Right lung (tissue), 5 donors: ENCODE measurements around the gene CLCN2. TPM values are rescaled to one million over a fixed set of nuclear protein-coding genes. Genes with fewer than 3 reads are reported as not detected.

Experiments
- DNase-seq, 2 donors: peaks; one replicate each; pipeline ENCODE4 v3.0.0-alpha.2; 2013
- polyA plus RNA-seq, 5 donors: library from polyadenylated mRNA; unstranded; fragments of 120-200 nt; gene quantifications; one replicate each; pipeline versions ENCODE4 v1.2.1 to v1.2.3, GENCODE V29; 2013; ENCODE audit warnings: inconsistent platforms in 1 of 5, low replicate concordance in 1 of 5; ENCODE audit not compliant: insufficient read length in 5 of 5, insufficient read depth in 1 of 5

Gene CLCN2
- polyA plus RNA-seq, 5 donors = 8.6 to 12.5 (median 9.8) TPM

DNA sequence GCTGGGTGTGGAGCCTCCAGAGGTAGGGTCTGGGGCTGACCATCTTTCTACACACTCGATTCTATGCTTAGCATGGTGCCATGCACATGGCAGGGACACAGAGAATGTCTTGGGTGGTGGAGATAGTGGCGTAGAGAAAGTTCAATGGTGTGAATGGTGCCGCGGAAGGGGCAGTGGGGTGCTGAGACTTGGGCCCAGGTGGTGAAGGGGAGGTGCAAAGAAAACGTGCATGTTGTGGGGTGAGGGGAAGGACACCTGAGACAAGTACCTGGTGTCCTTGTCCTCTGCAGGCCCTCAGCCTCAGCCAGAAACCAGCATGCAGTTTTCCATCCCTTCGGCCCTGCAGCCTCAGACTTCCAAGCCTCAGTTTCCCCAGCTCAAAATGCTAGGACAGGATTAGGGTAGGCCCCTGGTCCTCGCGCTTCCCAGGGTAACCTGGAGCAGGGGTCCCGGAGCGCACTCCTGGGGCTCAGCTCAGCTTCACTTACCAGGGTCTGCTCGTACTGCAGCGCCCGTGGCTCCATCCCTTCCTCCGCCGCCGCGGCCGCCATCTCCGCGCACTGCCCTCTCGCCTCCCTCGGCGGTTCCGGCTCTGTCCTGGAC is 375 bp downstream of the CLCN2 start:
- DNase-seq = no peak

DNA sequence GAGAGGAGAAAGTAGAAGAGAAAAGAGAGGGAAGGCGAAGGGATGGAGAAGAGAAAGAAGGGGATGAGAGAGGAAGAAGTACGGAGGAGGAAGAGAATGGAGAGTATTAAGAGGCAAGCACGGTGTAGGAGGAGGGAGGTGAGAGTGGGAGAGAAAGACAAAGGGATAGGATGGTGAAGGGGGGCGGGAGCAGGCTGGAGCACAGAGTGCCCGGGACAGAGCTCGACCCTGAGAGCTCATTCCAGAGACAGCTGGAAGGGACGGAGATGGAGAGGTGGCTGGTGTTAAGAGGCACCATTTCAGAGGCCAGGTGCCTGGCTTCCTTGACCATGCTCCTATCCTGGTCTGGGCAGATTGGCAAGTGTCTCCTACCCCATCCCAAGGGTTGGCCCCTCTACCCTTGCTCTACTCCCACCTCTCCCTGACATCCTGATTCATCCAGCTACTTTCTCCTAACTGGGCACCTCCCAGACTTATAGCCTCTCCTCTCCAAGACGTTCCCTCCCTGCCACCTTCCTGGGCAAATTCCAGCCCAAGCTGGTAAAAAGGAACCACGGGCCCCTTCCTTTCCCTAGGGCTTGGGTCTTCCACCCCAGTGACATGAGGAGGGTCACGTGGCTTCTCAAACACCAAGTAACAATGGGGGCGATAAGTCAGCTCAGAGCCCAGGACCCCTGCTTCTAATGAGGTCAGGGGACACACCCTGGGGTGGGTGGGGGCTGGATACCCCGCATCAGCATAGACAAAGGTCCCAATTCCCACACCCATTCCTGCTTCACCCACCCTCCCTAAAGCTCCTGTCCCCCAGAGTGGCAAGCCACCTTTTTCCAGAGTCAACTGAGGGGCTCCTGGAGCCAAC is 1.1 kb downstream of the CLCN2 start:
- DNase-seq = no peak

DNA sequence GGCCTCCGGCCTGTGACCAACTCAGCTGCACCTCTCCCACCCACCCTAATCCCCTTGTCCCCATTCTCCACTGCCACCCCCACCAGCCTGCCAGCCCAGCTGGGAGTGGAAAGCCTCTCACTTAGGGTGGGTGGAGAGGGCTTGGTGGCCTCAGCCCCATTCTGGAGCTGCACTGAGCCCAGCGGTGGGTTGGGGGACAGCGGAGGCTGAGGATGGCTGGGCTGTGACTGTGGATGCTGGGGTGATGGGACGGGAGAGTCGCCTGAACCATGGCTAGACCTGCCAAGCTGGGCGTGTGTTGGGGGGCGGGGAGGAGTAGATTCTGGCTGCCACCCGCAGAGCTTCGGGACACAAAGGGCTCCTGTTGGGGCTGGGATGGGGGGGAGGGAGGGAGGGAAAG is 1.8 kb downstream of the CLCN2 start:
- no peak for DNase-seq

DNA sequence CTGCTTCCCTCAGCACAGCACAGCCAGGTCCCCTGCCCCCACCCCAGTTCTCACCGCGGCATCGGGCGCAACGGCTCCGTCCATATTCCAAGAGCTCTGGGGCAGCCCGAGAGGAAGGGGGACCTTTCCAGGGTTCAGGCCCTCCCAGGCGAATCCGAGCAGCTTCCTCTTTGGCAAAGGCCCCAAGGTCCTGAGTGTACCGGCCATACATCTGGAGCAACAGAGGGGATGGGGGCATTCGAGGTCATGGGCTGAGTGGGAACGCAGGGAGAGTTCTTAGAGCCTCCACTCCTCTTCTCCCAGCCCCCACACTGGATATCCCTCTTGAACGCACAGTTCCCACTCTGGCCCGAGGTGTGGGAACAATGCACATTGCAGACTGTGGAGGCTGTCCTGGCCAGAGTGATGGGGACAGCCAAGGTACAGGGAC is 2.5 kb downstream of the CLCN2 start:
- no peak for DNase-seq

DNA sequence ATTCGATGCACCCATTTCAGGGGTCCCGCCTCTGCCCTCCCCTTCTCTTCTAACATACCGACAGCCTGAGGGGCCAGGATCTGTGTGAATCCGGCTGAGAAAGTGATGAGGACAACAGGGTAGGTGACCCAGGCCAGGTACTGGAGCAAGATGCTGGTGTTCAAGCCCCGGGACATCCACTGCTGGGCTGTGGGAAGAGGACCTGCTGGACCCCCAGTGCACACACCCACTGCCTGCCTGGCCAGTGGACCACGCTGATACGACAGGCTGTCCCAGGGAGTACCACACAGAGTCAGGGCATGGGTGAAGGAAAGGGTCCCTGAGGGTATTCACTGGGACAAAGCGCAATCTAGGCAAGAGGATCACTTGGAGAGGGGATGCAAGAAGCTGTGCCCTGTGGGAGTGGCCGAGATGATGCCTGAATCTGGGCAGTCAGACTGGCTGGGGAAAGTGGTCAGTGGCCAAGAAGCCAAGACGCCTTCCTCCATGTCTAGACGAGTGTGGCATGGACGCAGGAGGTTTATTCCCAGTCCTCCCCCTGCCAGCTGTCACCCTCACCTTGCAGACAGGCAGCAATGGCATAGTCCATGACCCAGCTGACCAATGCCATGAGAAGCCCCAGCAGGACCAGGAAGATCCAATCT is 3.2 kb downstream of the CLCN2 start:
- DNase-seq = no peak

DNA sequence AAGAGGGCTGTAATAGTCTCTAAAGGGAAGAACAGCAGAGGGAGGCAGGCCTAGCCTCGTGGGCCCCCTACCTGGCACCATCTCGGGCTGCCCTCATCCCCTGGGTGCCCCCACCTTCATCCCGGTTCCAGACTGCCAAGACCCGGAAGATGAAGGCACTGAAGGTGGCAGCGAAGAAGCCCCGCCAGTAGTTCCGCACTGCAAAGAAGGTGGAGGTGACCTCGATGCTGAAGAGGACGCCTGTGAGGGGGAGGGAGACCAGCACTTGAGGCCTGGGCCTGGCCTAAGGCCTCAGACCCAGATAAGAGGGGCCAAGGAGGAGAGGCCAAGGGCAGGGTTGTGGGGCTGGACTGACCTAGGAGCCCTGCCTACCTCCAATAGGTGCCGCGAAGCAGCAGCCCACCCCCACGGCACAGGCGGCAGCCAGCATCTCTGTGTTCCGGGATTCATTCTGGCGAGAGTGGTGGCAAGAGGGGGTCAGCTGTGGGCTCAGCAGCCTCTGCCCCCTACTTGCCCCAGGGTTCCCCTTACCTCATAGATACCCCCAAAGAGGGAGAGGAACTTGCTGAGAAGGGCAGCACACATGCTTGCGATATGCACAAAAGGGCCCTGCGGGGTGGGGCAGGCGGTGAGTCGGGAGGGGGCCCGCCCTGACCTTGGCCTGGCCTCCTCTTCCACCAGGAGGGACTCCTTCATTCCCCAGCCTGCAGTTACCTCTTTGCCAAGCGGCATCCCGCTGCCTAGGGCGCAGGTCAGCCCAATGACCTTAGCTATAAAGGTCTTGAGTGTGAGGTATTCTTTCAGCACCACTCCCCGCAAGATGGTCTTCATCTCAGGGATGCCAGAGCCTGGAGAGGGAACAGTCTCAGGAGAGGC is 3.9 kb downstream of the CLCN2 start:
- DNase-seq = no peak

DNA sequence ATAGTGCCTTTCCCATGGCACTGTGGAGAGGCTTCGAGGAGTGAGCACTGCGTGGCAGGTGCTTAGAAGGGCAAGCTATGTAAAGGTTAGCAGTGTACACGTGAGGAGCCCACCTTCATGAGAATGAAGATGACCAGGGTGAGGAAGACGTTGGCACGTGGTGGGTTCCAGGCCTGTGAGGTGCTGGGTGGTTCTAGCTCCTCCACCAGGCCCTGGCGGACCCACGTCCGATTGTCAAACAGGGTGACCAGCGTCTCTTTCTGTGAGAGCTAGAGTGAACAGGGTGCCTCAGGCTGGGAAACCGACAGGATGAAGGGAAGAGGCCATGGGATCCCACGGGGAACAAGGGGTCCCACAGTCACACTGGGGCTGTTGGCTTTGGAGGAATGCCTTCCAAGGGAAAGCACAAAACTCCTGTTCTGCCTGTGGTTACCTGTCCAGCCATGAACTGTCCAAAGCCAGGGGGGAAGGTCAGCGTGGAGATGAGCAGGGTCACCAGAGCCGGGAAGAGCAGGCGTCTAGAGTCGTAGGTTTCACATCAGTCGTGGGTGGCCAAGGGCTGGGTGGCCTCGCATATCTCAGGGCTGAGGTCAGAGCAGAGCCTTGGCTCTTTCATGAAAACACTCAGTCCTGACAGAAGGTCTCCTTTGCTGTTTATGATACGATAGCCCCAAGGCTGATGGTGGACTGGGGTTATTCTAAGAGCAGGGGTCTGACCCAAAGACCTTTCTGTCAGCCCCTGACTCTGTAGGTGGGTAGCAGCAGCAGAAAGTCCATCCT is 6.0 kb downstream of the CLCN2 start:
- DNase-seq = no peak

DNA sequence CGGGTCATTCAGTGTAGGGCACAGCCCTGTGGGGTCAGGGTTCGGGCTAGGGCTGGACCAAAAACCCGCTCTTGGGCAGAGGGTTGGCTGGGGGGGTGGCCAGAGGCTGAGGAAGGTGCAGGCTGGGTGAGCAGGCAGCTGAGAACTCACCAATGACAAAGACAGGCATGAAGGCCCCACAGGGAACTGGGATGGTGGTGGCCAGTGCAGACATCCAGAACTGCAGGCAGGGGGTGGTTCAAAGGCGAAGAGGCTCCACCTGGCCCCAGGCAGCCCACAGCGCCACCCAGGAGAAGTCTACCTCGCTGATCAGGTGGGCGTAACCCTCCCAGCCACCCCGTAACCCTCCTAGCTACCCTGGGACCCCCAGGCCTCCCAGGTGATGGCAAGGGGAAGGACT is 6.7 kb downstream of the CLCN2 start:
- DNase-seq = no peak

DNA sequence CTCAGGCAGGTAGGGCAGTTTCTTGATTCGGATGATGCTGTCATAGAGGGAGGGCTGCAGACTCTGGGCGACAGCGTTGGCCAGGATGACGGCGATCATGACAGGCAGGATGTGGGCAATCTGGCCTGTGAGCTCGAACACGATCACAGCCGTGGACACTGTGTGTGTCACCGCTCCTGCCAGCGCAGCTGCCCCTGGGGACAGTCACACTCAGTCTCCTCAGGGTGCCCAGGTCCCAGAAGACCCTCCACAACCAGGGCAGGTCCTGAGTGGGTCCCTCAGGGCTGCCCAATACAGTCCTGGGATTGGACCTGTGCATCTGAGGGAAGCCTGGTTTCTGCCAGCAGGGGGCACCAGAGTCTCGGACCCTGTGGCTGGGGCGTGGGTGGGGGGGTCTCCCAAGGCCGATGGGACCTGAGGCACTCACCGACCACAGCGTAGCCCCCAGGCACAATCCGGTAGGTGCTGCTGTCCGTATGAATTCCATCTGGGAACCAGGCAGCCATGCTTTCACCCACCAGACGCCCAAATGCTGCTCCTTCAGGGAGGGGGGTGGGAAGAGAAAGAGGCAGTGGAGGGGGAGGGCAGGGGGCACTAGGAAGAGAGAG is 7.2 kb downstream of the CLCN2 start:
- DNase-seq = no peak

DNA sequence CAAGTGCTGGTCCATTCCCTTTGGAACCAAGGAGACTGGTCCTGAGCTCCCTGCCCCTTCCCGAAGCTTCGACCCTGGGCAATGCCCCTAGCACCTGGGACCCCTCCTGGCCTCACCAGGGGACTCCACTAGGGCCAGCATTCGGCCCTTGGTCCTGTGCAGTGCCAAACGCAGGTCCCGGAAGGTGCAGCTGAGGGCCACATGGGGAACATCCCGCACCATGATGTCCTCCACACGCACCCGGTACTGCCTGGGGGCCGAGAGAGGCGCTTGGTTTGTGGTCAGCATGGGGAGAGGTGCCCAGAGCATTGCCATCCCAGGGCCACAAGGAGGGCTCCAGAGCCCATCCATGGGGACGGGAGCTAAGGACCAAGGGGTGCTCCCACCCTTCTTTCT is 7.9 kb downstream of the CLCN2 start:
- no peak for DNase-seq

DNA sequence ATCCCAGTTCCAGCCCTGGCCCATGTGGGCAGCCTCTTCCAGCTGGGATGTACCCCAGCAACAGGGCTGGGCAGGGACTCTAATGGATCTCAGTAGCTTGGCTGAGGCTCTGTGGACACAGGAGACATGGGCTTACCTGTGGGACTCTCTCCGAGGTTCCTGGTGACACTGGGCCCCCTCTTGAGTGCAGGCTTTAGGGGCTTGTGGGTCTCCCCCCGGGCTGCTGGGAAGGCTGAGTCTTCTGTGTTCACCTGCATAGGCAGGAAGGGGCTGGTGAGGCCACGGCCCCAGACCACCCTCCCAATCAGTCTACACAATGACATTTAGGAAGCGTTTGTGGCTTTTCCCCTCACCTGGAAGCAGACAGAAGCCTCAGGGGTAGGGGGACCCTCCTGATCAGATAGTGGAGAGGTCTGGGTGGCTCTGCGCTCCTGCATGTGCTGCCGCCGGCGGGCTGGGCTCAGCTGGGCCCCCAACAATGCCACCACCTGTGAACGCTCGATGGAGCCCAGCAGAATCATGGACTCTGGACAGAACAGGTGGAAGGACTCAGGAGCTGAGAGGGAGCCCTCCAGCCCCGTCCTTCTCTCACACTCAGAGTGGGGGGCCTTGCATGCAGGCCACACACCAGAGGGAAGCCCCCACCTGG is 8.4 kb downstream of the CLCN2 start:
- no peak for DNase-seq

DNA sequence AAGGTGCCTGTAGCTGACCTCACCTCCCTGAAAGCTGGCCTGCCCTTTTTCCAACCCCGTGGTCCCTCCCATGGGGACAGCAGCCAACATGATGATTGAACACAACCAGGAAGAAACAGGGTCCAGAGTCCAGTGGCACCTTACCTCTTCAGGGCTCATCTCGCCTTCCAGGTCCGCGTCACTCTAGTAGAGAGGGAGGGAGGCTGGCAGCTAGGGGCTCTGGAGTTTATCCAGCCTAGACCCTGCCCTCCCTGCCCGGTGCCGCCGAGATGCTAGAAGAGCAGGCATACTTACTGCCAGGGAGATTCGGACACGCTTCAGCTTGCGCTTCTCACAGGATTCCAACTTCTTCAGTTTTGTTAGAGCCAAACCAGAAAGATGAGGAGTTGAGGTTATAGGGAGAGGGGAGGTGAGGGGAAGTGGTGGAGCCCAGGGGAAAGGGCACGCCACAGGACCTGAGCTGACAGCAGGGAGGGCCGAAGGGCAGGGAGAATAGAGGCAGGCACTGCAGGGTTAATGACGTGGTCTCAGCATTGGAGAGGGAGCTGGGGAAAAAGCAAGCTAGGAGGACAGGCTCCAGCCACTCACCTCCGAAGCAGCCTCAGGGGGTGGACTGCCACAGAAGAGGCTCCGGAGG is 9.1 kb downstream of the CLCN2 start:
- DNase-seq = no peak

DNA sequence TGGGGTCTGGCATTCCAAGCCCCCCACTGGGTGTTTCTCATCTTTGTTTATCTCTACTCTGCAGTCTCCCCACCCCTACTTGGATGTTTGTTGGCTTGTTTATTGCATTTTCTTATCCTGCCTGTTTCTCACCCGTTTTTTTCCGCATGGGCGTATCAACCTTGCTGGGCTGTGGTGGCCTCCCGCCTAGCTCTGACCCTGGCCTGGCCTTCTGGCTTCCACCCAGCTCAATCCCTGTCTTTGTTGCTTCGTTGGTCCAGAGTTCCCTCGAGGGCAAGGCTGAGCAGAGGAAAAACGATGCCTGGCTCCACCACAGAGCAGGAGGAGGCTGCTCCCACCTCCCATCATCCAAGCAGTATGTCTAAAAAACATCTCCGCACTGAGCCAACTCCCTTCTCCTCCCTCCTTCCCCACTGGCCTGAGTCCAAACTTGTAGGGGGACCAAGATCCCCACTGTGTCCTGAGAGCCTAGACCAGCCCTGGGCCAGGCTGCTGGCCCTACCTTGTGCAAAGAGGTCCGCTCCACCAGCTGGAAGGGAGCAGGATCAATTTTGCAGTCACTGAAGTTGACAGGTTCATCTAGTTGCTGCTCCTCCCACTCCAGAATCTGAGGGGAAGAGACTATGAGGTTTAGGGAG is 9.8 kb downstream of the CLCN2 start:
- DNase-seq = no peak

DNA sequence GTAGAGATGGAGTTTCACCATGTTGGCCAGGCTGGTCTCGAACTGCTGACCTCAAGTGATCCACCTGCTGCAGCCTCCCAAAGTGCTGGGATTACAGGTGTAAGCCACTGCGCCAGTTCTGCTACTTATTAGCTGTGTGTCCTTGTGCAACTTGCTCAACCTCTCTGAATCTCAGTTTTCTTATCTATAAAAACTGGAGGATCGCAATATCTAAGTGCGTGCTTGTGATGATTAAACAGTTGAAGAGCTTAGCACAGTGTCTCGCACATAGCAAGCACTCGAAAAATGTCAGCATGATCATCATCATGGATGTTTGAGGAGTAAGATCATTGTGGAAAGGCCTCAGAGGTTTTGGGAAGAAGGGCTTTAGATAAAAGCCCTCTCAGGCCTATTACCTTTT is 10.8 kb downstream of the CLCN2 start:
- DNase-seq = no peak

DNA sequence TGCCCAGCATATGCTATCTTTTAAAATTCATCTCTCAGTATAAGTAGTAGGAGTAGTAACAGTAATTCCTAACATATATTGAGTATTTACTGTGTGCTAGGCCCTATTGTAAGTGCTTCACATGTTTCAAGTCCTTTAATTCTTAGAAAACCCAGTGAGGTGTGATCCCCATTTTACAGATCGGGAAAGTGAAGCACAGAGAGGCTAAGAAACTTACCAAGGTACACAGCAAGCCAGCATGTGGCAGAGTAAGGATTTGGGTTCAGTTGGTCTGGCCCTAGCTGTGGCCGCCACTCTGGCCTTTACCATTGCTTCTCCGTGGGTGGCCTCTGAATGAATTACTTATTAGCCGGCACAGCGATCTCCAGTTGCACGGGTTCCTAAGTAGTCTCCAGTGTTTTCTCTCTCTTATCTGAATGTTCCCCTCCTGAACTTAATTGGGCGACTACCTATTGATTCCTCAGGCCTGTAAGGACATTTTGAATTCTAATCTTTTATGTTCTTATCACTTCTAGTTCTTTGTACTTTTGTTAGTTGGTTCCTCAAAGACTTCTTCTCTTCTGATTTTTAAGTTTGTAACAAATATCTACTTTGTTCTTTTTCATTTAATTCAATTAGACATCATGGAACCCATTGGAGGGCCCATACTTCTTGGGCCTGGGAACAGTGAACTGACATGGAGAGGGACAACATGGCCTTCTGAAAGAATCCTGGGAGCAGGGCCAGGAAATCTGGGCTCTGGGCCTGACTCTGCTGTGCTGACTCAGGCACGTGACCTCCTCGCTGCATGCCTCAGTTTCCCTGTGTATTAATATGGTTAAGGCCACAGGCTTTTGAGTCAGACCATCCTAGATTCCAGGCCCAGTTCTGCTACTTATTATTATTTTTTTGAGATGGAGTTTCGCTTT is 11.6 kb downstream of the CLCN2 start:
- DNase-seq = no peak

DNA sequence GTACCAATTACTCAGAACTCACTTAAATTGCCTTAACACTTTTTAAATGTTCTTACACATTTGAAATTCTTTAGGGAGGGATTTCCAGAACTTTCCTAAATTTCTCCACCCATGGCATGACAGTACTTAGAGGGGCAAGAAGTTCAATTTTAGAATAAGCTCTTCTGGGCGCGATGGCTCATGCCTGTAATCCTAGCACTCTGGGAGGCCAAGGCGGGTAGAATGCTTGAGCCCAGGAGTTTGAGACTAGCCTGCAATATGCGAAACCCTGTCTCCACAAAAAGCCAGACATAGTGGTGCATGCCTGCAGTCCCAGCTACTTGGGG is 13.4 kb downstream of the CLCN2 start:
- no peak for DNase-seq

DNA sequence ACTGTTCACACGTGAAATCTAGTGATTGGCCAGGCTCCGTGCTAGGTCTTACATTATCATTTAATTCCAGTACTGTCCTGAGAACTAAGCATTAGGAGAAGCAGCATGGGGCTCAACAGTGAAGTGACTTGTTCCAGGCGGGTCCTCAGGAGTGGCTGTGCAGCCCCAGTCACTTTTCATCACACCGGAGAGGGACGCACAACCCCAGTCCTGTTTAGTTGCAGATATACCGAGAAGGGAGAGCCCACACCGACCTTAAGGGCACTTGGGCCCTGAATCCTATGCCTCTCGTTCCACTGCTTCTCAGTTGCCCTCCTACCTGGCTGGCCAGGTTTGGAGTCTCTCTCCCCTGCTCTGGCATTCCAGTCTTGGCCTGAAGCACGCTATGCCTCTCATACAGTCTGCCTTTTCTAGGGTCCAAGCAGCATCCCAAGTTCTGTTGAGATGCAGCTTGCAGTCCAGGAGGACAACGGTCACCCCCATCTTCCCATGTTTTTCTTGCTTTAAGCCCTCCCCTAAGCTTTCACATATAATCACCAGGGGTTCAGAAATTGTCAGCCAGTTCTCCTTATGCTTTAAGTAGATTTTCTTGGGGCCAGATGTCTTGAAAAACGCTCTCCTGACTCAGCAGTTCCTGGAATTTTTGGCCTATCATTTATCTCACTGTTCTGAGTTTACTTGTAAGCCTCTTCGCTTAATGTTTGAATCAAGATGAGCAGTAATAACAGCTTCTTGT is 13.9 kb downstream of the CLCN2 start:
- DNase-seq = peak in 1 of 2 donors; percentile 32
